Stimulated activated CD4-positive, alpha-beta T cell treated with anti-CD3 and anti-CD28 coated beads, Interleukin-15, amount 100 ng/mL, for 24 hours (primary cell): Measurements from ENCODE around the gene TEKTIP1.
A peak's percentile ranks its signal among the peaks of the same experiment; 100 is the strongest.
"Not testable (repeated sequence)": the region's sequence is repeated elsewhere in the genome, so short reads cannot be mapped to it uniquely, and the experiment has no call there.

Experiments
- DNase-seq: peaks from one replicate; pipeline ENCODE4 v3.0.0-alpha.2; 2020

TEKTIP1 gene

GRCh38 chr19:3508121-3508661 lies 30.8 kb upstream of the TEKTIP1 start:
- not testable (repeated sequence) for DNase-seq

GRCh38 chr19:3508771-3509535 lies 30.0 kb upstream of the TEKTIP1 start:
- peak; percentile 28 for DNase-seq

GRCh38 chr19:3509566-3509989 lies 29.4 kb upstream of the TEKTIP1 start:
- DNase-seq = peak; percentile 65

DNA sequence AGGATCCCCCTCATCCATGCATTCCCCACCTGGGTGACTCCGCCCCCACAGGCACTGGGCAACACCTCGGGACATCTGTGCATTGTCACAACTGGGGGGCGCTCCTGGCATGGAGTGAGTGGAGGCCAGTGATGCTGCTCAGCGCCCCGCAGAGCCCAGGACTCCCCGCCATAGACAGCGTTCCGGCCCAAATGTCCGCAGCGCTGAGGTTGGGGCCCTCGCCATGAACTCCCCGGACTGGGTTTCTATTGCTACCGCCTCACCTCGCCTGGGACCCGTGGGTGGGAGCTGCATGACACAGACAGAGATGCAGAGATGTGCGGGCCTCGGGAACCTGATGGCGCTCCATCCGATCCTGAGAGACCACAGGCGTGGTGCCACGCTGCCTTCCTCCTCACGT lies 28.2 kb upstream of the TEKTIP1 start:
- DNase-seq = no peak

GRCh38 chr19:3511506-3512251 lies 27.3 kb upstream of the TEKTIP1 start:
- no peak for DNase-seq

GRCh38 chr19:3512562-3513228 lies 26.3 kb upstream of the TEKTIP1 start:
- DNase-seq = no peak

- no peak for DNase-seq
Measured at GRCh38 chr19:3513229-3514140, 25.5 kb upstream of the TEKTIP1 start.

DNA sequence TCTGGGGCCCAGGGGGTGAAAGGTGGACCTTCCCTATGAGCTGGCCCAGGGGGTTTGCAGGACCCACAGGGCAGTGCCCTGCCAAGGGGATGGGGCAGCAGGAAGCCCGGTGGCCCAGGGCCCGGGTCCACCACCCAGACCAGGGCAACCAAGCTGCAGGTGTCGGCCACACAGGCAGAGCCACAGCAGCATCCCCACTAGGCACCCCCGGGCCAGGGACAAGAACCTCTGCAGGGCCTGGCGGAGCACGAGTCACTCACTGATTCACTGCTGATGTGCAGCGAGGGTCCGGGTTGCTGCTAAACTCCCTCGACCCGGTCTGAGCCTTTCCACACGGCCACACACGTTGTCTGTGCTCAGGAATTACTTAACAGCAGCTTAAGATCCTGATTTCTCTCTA lies 24.0 kb upstream of the TEKTIP1 start:
- no peak for DNase-seq

DNA sequence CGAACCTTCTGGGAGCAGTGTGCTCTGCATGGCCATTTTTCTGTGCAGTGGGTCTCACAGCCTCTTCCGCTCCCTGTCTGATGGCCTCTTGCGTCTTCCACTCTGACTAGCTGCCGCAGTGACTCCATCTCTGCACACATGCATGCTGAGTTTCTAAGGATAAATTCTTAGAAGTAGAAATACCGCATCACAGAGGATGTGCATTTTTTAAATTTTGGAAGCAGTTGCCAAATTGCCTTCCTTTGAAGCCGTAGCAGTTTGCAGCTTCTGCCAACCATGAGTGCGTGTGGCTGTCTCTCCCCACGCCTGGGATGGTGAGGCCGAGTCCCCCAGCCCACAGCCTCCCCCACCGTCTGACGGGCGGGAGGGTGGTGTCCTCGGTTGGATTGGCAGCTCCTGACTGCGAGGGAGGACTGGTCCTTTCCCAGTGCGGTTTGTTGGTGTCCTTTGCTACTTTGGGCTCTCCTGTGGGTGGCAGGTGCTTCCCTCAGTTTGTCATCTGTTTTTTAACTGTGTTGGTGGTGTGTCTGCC lies 23.0 kb upstream of the TEKTIP1 start:
- DNase-seq = no peak

- DNase-seq = peak; percentile 32
Measured at GRCh38 chr19:3516675-3517207, 22.2 kb upstream of the TEKTIP1 start.

DNA sequence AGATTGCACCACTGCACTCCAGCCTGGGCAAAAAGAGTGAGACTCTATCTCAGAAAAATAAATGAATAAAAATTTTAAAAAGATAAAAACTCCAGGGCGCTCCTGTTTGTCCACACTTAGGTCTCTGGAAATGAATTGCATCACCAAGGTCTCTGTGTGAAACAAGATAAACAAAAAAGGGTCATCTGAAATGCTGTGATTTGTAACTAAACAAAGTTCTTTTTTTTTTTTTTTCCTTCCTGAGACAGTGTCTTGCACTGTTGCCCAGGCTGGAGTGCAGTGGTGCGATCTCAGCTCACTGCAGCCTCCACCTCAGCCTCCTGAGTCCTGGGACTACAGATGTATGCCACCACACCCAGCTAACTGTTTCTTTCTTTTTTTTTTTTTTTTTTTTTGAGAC lies 21.3 kb upstream of the TEKTIP1 start:
- no peak for DNase-seq

DNA sequence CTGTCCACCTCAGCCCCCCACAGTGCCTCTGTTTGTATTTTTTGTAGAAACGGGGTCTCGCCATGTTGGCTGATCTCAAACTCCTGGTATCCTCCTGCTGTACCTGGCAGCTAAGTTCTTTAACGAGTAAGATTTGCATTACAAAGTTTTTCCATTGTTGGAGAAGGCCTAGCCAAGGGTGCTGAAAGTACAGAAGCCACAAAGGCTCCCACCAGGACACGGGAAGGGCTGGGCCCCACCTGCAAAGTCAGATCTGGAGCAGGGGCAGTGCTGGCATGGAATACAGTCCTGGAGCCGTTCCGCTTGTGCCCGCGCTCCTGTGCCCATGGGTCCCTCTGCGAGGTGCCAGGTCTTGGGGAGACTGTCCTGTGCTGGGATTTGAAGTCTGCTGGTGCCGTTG lies 20.7 kb upstream of the TEKTIP1 start:
- DNase-seq = no peak

DNA sequence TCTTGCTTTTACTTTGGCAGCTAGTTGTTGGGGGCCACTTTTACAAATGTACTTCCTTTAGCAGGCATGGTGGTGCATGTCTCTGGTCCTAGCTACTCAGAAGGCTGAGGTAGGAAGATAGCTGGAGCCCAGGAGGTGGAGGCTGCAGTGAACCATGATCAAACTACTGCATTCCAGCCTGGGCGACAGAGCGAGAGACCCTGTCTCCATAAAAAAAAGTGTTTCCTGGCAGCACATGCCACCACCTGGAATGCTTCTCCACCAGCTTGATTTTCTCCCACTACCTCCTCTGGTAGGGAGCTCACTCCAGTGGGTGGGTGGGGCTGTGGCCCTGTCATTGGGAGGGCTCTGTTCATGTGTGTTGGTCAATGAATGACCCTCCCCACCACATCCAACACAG lies 20.3 kb upstream of the TEKTIP1 start:
- DNase-seq = no peak

DNA sequence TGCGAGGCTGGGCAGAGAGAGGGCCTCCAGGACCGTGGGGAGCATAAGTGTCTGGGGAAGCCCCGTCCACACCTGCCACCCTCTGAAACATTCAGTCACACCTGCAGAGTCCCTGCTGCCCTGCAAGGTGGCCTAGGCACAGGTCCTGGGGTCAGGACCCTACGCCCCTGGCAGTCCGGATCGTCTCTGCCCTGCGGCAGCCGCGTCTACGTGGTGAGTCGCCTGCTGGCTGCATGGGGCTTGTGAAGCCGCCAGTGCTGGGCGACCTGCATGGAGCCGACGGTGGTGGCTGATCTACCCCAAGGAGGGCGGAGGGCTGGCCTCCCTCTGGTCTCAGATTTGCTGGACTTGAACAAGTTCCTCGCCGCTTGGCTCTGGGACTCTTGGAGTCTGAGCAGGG lies 19.8 kb upstream of the TEKTIP1 start:
- no peak for DNase-seq

DNA sequence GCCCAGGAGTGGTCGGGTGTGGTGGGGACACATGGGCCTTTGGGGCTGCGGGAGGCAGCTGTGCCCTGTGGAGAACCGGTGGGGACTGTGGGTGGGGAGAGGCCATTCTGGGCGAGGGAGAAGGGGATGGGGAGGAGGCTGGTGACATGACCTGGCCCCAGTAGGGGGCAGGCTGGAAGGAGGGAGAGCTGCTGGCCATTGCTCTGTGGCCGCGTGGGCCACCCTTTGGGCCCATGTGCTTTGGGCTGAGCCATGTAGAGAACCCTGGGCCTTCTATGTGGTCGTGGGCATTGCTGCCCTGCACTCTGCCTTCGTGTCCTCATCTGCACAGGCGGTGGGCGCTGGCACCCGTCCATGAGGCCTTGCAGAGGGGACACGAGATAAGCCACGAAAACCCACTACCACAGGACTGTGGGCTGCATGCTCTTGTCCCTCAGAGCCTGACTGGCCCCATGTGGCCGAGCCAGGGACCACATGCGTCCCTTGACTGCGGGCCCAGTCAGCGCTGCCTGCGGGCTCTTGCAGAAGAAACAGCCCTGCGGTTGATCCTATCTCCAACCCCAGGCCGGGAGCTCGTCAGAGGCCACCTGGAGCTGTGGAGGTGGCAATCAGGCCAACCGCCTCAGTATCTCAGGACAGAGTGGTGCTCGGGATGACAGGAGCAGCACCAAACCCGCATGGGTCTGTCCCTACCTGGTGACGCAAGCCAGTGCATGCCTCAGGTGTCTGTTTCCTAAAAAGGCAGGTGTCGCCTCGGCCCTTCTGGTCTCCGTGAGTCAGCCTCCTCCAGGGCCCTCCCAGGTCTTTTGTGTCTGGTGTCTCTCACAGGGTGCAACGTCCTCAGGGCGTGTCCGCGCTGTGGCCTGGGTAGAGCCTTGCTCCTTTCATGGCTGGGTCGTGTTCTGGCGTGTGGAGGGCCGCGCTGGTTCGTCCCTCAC lies 18.5 kb upstream of the TEKTIP1 start:
- DNase-seq = no peak

DNA sequence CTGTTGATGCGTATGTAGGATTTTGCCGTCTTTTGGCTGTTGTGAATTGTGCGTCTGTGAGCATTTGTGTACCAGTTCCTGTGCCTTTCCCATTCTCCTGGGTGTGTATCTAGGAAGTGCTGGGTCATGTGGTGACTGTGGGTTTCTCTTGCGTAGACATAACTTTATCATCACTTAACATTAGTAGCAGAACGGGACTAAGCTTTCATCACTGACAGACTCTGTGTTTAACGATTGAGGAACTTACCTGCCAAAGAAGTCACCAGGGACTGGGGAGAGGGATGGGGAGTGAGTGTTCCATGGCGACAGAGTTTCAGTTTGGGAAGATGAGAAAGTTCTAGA lies 17.9 kb upstream of the TEKTIP1 start:
- no peak for DNase-seq

DNA sequence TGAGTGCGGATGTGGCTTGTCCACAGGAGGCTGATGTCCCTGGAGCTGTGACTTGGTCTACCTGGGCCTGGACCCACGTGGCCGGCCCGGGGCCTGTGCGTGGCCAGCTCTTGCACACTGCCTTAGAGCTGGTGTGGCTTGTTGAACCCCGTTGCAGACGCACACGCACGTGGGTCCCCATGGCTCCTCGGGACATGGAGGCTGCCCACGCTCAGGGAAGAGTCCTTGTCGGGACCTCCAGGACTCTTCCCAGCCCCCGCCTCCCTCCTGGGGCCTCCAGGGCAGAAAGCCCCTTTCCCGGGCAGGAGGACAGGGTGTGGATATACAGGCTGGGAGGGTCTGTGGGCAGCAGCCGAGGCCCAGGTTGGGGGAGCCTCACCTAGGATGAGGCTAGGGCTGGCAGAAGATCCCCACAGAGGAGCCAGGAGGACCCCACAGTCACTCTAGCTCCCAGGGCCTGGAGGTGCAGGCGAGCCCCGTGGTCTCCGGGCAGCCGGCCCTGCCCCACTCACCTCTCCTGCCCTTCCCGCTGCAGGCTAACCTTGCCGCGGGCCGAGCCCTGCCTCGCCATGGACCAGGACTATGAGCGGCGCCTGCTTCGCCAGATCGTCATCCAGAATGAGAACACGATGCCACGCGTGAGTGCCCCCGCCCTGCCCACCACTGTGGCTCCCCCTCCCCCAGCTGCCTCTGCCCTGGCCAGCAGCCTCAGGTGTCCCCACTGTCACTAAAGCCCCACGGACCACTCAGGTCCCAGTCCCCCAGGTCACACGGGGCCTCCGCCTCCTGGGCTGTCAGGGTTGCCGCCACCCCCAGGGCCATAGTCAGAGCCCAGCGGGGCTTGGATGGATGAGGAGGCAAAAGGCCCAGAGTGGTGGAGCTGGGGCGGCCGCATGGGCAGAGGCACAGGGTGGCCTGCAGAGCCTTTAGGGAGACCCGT lies 16.3 kb upstream of the TEKTIP1 start:
- no peak for DNase-seq

DNA sequence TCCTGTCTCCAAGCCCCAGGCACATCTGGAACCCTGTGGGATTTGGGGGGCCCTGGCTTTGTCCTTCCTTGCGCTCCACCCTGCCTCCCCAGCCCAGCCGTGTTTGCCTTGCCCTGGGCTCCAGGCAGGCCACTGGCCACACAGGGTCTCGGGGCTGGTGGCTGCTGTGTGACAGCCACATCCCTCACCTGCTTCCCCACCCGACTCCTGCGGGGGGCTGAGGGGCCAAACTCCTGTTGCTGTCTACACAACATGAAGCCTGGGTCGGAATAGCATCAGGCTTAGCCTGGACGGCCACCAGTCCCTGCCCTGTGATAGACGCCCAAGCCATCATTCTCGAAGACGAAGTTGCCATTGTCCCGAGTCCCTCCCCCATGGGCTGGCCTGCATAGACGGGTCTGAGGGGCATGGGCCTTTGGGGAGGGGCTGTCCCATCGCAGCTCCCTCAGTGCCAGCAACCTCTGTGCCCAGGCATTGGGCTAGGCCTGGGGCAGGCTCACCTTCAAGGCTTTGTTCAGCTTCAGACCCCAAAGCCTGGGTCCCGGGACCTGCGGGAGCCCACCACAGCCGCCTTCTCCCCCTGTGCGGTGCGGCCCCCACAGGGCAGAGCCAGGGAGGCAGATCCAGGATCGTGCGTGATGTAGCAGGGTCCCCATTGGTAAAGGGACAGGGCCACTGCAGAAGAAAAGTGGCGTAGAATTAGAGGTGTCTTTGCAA lies 15.5 kb upstream of the TEKTIP1 start:
- no peak for DNase-seq
